Measurements from ENCODE around the gene PCDHA1. TPM values are rescaled to one million over a fixed set of nuclear protein-coding genes. Genes with fewer than 3 reads are reported as not detected.

The PCDHA1 gene
- total RNA-seq, 1 experiment from 2014 or later: not detected

DNA sequence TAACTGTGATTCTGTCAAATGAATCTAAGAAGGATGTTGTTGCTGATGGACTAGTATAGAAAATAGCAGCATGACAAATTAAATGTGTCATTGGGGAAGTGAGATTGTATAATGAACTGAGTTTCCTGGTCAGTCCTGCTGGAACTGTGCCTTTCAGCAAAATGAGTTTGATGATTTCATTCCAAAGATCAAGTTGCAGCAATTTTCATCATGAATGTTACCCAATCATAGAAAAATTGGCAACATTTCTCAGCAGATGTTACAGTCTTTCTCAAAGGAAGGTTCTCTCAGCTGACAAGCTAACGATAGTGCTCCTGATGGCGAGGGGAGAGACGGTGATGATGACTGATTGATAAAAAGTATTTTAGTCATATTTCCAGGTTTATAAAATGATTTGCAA, 191.1 kb downstream of the PCDHA1 start:
- ChIA-PET CTCF (no interaction called here), POLR2A (no interaction called here)
- no peaks in the 10 kb centered on the region for H3K27me3 ChIP-seq (ENCODE audit: control insufficient read depth, insufficient read depth, low read length)
- DNase-seq (ENCODE audit: low read depth, low spot score) (no peak), ATAC-seq (no peak)
- intact Hi-C loops (cut with micrococcal nuclease; ENCODE audit: unreplicated experiment): no loop called here
- H3K27ac ChIP-seq (ENCODE audit: low read length): no peak overlapping the region
- no peaks in the 10 kb centered on the region for H3K9me3 ChIP-seq (ENCODE audit: control insufficient read depth, insufficient read depth, low read depth, low read length)
- no peak overlapping the region for H3K4me3 ChIP-seq (ENCODE audit: low read depth in 2 of 2, low read length in 2 of 2)
- in situ Hi-C loops (cut with HindIII; ENCODE audit: low pct_unique_long_range_greater_than_20kb, low sequenced_read_pairs): no loop called here
- H3K4me1 ChIP-seq (ENCODE audit: control insufficient read depth, insufficient read depth, low read length): no peaks in the 10 kb centered on the region
- no peaks in the 10 kb centered on the region for H3K36me3 ChIP-seq (ENCODE audit: control insufficient read depth, insufficient read depth, low read length)
- TF ChIP-seq POLR2AphosphoS5 (IDR thresholded peaks at IDR 0.05; ENCODE audit: low read depth, low read length) (no peak), TCF7L2 (IDR thresholded peaks at IDR 0.05; ENCODE audit: low read depth, low read length) (no peak), CTCF (IDR thresholded peaks at IDR 0.05) (no peak), SIN3A (IDR thresholded peaks at IDR 0.05; ENCODE audit: borderline replicate concordance, insufficient read depth, low read depth, low read length) (no peak)
- TF ChIP-seq, protein P1, sequence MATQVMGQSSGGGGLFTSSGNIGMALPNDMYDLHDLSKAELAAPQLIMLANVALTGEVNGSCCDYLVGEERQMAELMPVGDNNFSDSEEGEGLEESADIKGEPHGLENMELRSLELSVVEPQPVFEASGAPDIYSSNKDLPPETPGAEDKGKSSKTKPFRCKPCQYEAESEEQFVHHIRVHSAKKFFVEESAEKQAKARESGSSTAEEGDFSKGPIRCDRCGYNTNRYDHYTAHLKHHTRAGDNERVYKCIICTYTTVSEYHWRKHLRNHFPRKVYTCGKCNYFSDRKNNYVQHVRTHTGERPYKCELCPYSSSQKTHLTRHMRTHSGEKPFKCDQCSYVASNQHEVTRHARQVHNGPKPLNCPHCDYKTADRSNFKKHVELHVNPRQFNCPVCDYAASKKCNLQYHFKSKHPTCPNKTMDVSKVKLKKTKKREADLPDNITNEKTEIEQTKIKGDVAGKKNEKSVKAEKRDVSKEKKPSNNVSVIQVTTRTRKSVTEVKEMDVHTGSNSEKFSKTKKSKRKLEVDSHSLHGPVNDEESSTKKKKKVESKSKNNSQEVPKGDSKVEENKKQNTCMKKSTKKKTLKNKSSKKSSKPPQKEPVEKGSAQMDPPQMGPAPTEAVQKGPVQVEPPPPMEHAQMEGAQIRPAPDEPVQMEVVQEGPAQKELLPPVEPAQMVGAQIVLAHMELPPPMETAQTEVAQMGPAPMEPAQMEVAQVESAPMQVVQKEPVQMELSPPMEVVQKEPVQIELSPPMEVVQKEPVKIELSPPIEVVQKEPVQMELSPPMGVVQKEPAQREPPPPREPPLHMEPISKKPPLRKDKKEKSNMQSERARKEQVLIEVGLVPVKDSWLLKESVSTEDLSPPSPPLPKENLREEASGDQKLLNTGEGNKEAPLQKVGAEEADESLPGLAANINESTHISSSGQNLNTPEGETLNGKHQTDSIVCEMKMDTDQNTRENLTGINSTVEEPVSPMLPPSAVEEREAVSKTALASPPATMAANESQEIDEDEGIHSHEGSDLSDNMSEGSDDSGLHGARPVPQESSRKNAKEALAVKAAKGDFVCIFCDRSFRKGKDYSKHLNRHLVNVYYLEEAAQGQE (IDR thresholded peaks at IDR 0.05; ENCODE audit: insufficient read depth in 1 of 2, low read depth in 2 of 2, low read length in 1 of 2): no peak
- BruUV-seq (replicated peaks): no TSS peak

GRCh38 chr5:140978260-140978659, 192.3 kb downstream of the PCDHA1 start:
- ChIA-PET POLR2A (no interaction called here), CTCF (no interaction called here)
- DNase-seq (ENCODE audit: low read depth, low spot score) (no peak), ATAC-seq (0 out of 2 replicates have a peak, but pooled peaks have one; percentile 48)
- no TSS peak for BruUV-seq (replicated peaks)
- in situ Hi-C loops (cut with HindIII; ENCODE audit: low pct_unique_long_range_greater_than_20kb, low sequenced_read_pairs) (no loop called here), intact Hi-C loops (cut with micrococcal nuclease; ENCODE audit: unreplicated experiment) (no loop called here)
- H3K27me3 ChIP-seq (ENCODE audit: control insufficient read depth, insufficient read depth, low read length): no peaks in the 10 kb centered on the region
- H3K4me1 ChIP-seq (ENCODE audit: control insufficient read depth, insufficient read depth, low read length): no peaks in the 10 kb centered on the region
- H3K36me3 ChIP-seq (ENCODE audit: control insufficient read depth, insufficient read depth, low read length): no peaks in the 10 kb centered on the region; the same call in 1 of the 2 replicates
- TF ChIP-seq CTCF (IDR thresholded peaks at IDR 0.05): no peak
- no peak for TF ChIP-seq SIN3A (IDR thresholded peaks at IDR 0.05; ENCODE audit: borderline replicate concordance, insufficient read depth, low read depth, low read length)
- TF ChIP-seq, protein P1 (IDR thresholded peaks at IDR 0.05; ENCODE audit: insufficient read depth in 1 of 2, low read depth in 2 of 2, low read length in 1 of 2): no peak
- TF ChIP-seq POLR2AphosphoS5 (IDR thresholded peaks at IDR 0.05; ENCODE audit: low read depth, low read length): no peak
- no peak for TF ChIP-seq TCF7L2 (IDR thresholded peaks at IDR 0.05; ENCODE audit: low read depth, low read length)
- no peaks in the 10 kb centered on the region for H3K9me3 ChIP-seq (ENCODE audit: control insufficient read depth, insufficient read depth, low read depth, low read length)
- H3K27ac ChIP-seq (ENCODE audit: low read length): no peak overlapping the region
- no peak overlapping the region for H3K4me3 ChIP-seq (ENCODE audit: low read depth in 2 of 2, low read length in 2 of 2)
